ENCODE measurements around the gene CDC5L. TPM values are rescaled to one million over a fixed set of nuclear protein-coding genes. Genes with fewer than 3 reads are reported as not detected.
A peak's percentile ranks its signal among the peaks of the same experiment; 100 is the strongest.

The CDC5L gene
- total and polyA plus RNA-seq, 2 experiments from 2014 or later: 27.0 to 32.5 TPM

DNA sequence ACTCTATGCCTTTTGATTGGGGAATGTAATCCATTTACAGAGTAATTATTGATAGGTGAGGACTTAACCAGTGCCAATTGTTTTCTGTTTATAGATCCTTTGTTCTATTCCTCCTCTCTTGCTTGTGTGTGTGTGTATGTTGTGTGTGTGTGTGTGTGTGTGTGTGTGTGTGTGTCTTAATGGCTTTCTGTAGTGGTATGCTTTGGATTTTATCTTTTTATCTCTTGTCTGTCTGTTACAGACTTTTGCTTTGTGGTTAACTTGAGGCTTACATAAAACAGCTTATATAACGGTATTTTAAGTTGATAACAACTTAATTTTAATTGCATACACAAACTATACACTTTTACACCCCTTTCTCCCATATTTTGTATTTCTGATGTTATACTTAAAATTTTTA, 54.7 kb downstream of the CDC5L start:
- H3F3A ChIP-seq (replicated peaks; ENCODE audit: low read depth): no peaks in the 10 kb centered on the region
- TF ChIP-seq REST (IDR thresholded peaks at IDR 0.05; ENCODE audit: unreplicated experiment): no peak
- no peak for TF ChIP-seq JUNB (IDR thresholded peaks at IDR 0.05; ENCODE audit: unreplicated experiment)
- no peak for TF ChIP-seq EZH2 (IDR thresholded peaks at IDR 0.05; ENCODE audit: low read depth, unreplicated experiment)
- Mint-ChIP-seq H3K9me3 (peaks cover 17% of the 10 kb centered on the region), H3K27ac (no peak overlapping the region), H3K36me3 (ENCODE audit: low read depth) (peaks cover 44% of the 10 kb centered on the region), H3K27me3 (ENCODE audit: insufficient read depth, low read depth, poor library complexity) (no peaks in the 10 kb centered on the region), H3K4me1 (no peaks in the 10 kb centered on the region), H3K4me3 (no peak overlapping the region)
- H3K79me2 ChIP-seq (replicated peaks; ENCODE audit: insufficient read depth): peaks cover 27% of the 10 kb centered on the region
- H3K27ac ChIP-seq (ENCODE audit: low read depth): no peak overlapping the region
- no peaks in the 10 kb centered on the region for H3K9me2 ChIP-seq (ENCODE audit: insufficient read depth)
- no peak for ATAC-seq
- H2AFZ ChIP-seq: no peak overlapping the region
- H3K4me1 ChIP-seq (ENCODE audit: insufficient read depth): no peaks in the 10 kb centered on the region
- peaks cover 9% of the 10 kb centered on the region; the same call in 1 of the 2 replicates for H4K20me1 ChIP-seq (replicated peaks; ENCODE audit: insufficient read depth)
- H3K27me3 ChIP-seq (ENCODE audit: insufficient read depth): no peaks in the 10 kb centered on the region
- DNase-seq (ENCODE audit: low spot score): no peak
- peaks cover 18% of the 10 kb centered on the region; the same call in 1 of the 2 replicates for H3K36me3 ChIP-seq (ENCODE audit: insufficient read depth)
- no peak overlapping the region for H3K4me2 ChIP-seq
- no peak overlapping the region for H3K4me3 ChIP-seq

GRCh38 chr6:44442833-44443444, 55.4 kb downstream of the CDC5L start:
- Histone ChIP-seq H3K9me2 (ENCODE audit: insufficient read depth) (no peaks in the 10 kb centered on the region), H3K27me3 (ENCODE audit: insufficient read depth) (no peaks in the 10 kb centered on the region), H3K79me2 (replicated peaks; ENCODE audit: insufficient read depth) (peaks cover 27% of the 10 kb centered on the region), H4K20me1 (replicated peaks; ENCODE audit: insufficient read depth) (peaks cover 9% of the 10 kb centered on the region; the same call in 1 of the 2 replicates), H3K4me3 (no peak overlapping the region), H2AFZ (no peak overlapping the region), H3K4me2 (no peak overlapping the region), H3K36me3 (ENCODE audit: insufficient read depth) (peaks cover 24% of the 10 kb centered on the region; the same call in 1 of the 2 replicates), H3K27ac (ENCODE audit: low read depth) (no peak overlapping the region), H3F3A (replicated peaks; ENCODE audit: low read depth) (no peaks in the 10 kb centered on the region), H3K4me1 (ENCODE audit: insufficient read depth) (no peaks in the 10 kb centered on the region)
- ATAC-seq (no peak), DNase-seq (ENCODE audit: low spot score) (no peak)
- no peak for TF ChIP-seq STAT1 (IDR thresholded peaks at IDR 0.05; ENCODE audit: unreplicated experiment)
- peaks cover 17% of the 10 kb centered on the region for H3K9me3 Mint-ChIP-seq
- no peaks in the 10 kb centered on the region for H3K27me3 Mint-ChIP-seq (ENCODE audit: insufficient read depth, low read depth, poor library complexity)
- H3K27ac Mint-ChIP-seq: no peak overlapping the region
- H3K4me3 Mint-ChIP-seq: no peak overlapping the region
- H3K36me3 Mint-ChIP-seq (ENCODE audit: low read depth): peaks cover 49% of the 10 kb centered on the region
- no peaks in the 10 kb centered on the region for H3K4me1 Mint-ChIP-seq

- Histone ChIP-seq H3K79me2 (replicated peaks; ENCODE audit: insufficient read depth) (peaks cover 22% of the 10 kb centered on the region), H3K4me2 (no peak overlapping the region), H3K4me1 (ENCODE audit: insufficient read depth) (no peaks in the 10 kb centered on the region), H3F3A (replicated peaks; ENCODE audit: low read depth) (no peaks in the 10 kb centered on the region), H3K27me3 (ENCODE audit: insufficient read depth) (no peaks in the 10 kb centered on the region), H3K36me3 (ENCODE audit: insufficient read depth) (peaks cover 25% of the 10 kb centered on the region; the same call in 1 of the 2 replicates), H3K4me3 (no peak overlapping the region), H2AFZ (no peak overlapping the region), H4K20me1 (replicated peaks; ENCODE audit: insufficient read depth) (peaks cover 6% of the 10 kb centered on the region; the same call in 1 of the 2 replicates), H3K9me2 (ENCODE audit: insufficient read depth) (no peaks in the 10 kb centered on the region), H3K27ac (ENCODE audit: low read depth) (no peak overlapping the region)
- Mint-ChIP-seq H3K27ac (no peak overlapping the region), H3K4me1 (no peaks in the 10 kb centered on the region), H3K27me3 (ENCODE audit: insufficient read depth, low read depth, poor library complexity) (no peaks in the 10 kb centered on the region), H3K9me3 (peaks cover 17% of the 10 kb centered on the region), H3K4me3 (no peak overlapping the region), H3K36me3 (ENCODE audit: low read depth) (peaks cover 46% of the 10 kb centered on the region)
- DNase-seq (ENCODE audit: low spot score): peak; percentile 27
- peak; percentile 55; the same call in 2 of the 3 replicates for ATAC-seq
- TF ChIP-seq REST (IDR thresholded peaks at IDR 0.05; ENCODE audit: unreplicated experiment) (no peak), CTCF (conservative IDR thresholded peaks at IDR 0.05; ENCODE audit: low read depth in 2 of 2) (no peak), NANOG (IDR thresholded peaks at IDR 0.05; ENCODE audit: borderline replicate concordance) (no peak), ZNF331 (CRISPR knock-in tag; IDR thresholded peaks at IDR 0.05; ENCODE audit: low read depth) (no peak), STAT1 (IDR thresholded peaks at IDR 0.05; ENCODE audit: unreplicated experiment) (no peak), EZH2 (IDR thresholded peaks at IDR 0.05; ENCODE audit: low read depth, unreplicated experiment) (no peak), POLR2AphosphoS5 (IDR thresholded peaks at IDR 0.05; ENCODE audit: low read depth) (no peak)
These were observed 57.3 kb downstream of the CDC5L start for GRCh38 chr6:44444853-44445252.

Data from GM23338 (cell line).